ENCODE measurements around the gene C4BPB. TPM values are rescaled to one million over a fixed set of nuclear protein-coding genes. Genes with fewer than 3 reads are reported as not detected.

C4BPB gene
- total RNA-seq, 1 donor from 2014 or later: not detected

GRCh38 chr1:207140536-207140935, 51.9 kb downstream of the C4BPB start:
- no peak for DNase-seq (ENCODE audit: low read depth)

- no peak for DNase-seq (ENCODE audit: low read depth)
Measured at GRCh38 chr1:207145401-207146058, 56.9 kb downstream of the C4BPB start.

Other genes starting within 250 kb of the C4BPB start
- gene IL20, start 223.2 kb upstream of the C4BPB start, total RNA-seq: not detected in 2 replicates
- not detected in 2 replicates for gene IL24, start 191.4 kb upstream of the C4BPB start, total RNA-seq
- 0.05 TPM in 1 of 2 replicates, not detected in the other for gene FCMR, start 166.9 kb upstream of the C4BPB start, total RNA-seq
- gene PIGR, start 142.4 kb upstream of the C4BPB start, total RNA-seq: 3.8 and 15.7 TPM in 2 replicates
- 0.69 and 3.6 TPM in 2 replicates for gene FCAMR, start 118.4 kb upstream of the C4BPB start, total RNA-seq
- gene C1orf116, start 56.1 kb upstream of the C4BPB start, total RNA-seq: 16.3 and 17.9 TPM in 2 replicates
- 15.1 and 15.5 TPM in 2 replicates for gene YOD1, start 37.7 kb upstream of the C4BPB start, total RNA-seq
- 10.7 and 15.8 TPM in 2 replicates for gene PFKFB2, start 35.6 kb upstream of the C4BPB start, total RNA-seq
- gene C4BPA, start 15.4 kb downstream of the C4BPB start, total RNA-seq: 0.05 TPM in 1 of 2 replicates, not detected in the other
- 16.6 and 21.0 TPM in 2 replicates for gene CD55, start 232.8 kb downstream of the C4BPB start, total RNA-seq